Measurements from ENCODE around the gene HPF1.

The HPF1 gene

DNA sequence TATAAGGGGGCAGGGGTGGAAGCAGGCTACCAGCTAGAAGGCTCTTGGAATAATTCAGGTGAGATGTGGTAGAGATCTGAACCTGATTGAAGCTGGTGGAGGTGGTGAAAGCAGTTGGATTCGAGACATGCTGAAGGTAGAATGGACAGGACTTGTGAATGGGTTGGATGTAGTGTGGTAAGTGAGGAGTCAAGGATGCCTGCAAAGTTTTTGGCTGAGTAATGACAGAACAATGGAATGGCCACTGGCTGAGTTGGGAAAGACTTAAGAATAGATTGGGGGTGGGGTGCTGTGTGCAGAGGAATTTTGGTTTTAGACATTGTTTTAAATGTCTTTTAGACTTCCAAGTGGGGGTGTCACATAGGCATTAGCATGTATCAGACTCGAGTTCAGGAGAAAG, 33.5 kb downstream of the HPF1 start:
- H3K9ac ChIP-seq (ENCODE audit: low read length): no peak overlapping the region
- H3K4me3 ChIP-seq (ENCODE audit: low read length): no peak overlapping the region
- H3K4me1 ChIP-seq (ENCODE audit: control insufficient read depth, insufficient read depth, low read length): no peaks in the 10 kb centered on the region
- H3K27me3 ChIP-seq (ENCODE audit: control insufficient read depth, insufficient read depth, low read length): no peaks in the 10 kb centered on the region
- H3K36me3 ChIP-seq (ENCODE audit: control insufficient read depth, insufficient read depth, low read length): peaks cover 2% of the 10 kb centered on the region
- H3K27ac ChIP-seq (ENCODE audit: low read depth, low read length): no peak overlapping the region

DNA sequence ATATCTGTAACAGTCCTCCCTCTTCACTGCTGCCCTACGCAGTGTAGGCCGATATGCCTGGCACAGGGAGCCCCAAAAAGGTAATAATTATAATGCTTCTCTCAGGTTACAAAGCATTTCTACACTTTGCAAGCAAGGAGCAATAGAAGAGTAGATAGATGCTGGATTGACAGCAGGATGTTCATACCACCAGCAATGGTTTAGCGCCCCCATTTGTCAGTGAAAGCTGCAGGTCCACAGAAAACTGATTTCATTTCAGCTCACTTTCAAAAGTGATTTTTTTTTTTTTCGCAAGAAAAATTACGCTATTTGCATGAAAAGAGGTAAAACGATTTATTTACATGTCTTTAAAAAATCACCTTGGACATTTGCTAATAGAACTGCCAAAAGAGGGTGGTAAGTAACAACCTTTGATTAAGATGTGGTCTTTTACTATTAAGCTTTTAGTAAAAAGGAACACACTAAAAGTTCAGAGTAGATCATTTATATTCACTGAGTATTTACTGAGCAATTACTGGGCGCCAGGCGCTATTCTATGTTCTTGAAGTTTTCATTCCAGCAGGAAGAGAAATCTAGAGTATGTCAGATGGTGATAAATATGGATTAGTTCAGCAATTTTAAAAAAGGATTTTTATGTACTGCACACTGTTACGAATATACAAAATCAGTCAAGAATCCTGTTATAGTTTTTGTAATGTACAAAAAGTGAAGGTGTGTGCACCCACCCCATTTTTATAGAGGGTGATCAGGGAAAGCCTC, 34.4 kb downstream of the HPF1 start:
- H3K9ac ChIP-seq (ENCODE audit: low read length): no peak overlapping the region
- H3K4me1 ChIP-seq (ENCODE audit: control insufficient read depth, insufficient read depth, low read length): no peaks in the 10 kb centered on the region
- no peak overlapping the region for H3K4me3 ChIP-seq (ENCODE audit: low read length)
- H3K27me3 ChIP-seq (ENCODE audit: control insufficient read depth, insufficient read depth, low read length): no peaks in the 10 kb centered on the region
- no peak overlapping the region for H3K27ac ChIP-seq (ENCODE audit: low read depth, low read length)
- H3K36me3 ChIP-seq (ENCODE audit: control insufficient read depth, insufficient read depth, low read length): peaks cover 2% of the 10 kb centered on the region

DNA sequence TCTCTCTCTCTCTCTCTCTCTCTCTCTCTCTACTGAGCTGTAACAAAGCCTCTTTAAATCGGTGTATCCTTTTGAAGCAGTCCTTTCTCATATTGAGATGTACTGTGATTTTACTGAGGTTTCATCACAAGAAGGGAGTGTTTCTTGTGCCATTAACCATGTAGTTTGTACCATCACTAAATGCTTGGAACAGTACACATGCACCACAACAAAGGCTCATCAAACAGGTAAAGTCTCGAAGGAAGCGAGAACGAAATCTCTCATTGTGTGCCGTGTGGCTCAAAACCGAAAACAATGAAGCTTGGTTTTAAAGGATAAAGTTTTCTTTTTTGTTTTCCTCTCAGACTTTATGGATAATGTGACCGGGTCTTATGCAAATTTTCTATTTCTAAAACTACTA, 37.2 kb downstream of the HPF1 start:
- no peak overlapping the region for H3K27ac ChIP-seq (ENCODE audit: low read depth, low read length)
- no peaks in the 10 kb centered on the region for H3K27me3 ChIP-seq (ENCODE audit: control insufficient read depth, insufficient read depth, low read length)
- no peaks in the 10 kb centered on the region for H3K4me1 ChIP-seq (ENCODE audit: control insufficient read depth, insufficient read depth, low read length)
- no peak overlapping the region for H3K9ac ChIP-seq (ENCODE audit: low read length)
- no peak overlapping the region for H3K4me3 ChIP-seq (ENCODE audit: low read length)
- H3K36me3 ChIP-seq (ENCODE audit: control insufficient read depth, insufficient read depth, low read length): peaks cover 2% of the 10 kb centered on the region

DNA sequence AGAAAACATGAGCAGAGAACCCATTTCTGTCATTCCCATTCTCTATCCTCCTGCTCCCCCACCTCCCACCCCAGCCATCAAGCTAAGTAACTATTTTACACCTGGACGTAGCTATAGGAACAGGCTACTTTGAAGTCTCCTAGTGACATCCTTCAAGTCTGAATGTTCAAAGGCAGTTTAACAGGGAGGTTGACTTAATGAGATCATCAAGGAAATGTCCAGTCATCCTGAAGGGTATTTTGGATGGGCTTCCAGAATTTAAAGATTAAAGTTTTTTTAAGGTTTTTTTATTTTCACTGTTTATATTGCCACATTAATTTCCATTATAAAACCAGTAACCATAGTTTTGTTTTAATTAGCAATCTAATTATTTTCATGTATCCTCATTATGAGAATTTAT, 41.1 kb downstream of the HPF1 start:
- no peak overlapping the region for H3K4me3 ChIP-seq (ENCODE audit: low read length)
- H3K9ac ChIP-seq (ENCODE audit: low read length): no peak overlapping the region
- no peak overlapping the region for H3K27ac ChIP-seq (ENCODE audit: low read depth, low read length)
- H3K36me3 ChIP-seq (ENCODE audit: control insufficient read depth, insufficient read depth, low read length): peaks cover 5% of the 10 kb centered on the region
- no peaks in the 10 kb centered on the region for H3K27me3 ChIP-seq (ENCODE audit: control insufficient read depth, insufficient read depth, low read length)
- no peaks in the 10 kb centered on the region for H3K4me1 ChIP-seq (ENCODE audit: control insufficient read depth, insufficient read depth, low read length)

DNA sequence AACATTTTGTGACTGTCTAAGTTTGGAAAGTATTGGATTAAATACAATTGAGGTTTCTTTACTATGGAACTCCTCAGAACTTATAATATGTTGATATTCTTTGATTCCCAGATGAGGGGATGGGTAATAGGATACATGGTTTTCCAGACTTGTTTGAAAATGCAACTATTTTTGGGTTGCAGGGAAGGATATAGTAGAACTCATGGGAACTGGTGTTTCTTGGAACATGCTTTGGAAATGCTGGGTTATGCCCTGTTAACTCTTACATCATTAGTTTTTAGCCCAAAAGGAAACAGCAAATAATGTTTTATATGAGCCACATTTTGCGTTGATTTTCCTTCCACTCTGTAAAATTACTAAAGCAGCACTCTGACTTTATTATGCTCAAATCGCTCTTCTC, 41.9 kb downstream of the HPF1 start:
- Histone ChIP-seq H3K9ac (ENCODE audit: low read length) (no peak overlapping the region), H3K36me3 (ENCODE audit: control insufficient read depth, insufficient read depth, low read length) (peaks cover 5% of the 10 kb centered on the region), H3K4me1 (ENCODE audit: control insufficient read depth, insufficient read depth, low read length) (no peaks in the 10 kb centered on the region), H3K4me3 (ENCODE audit: low read length) (no peak overlapping the region), H3K27ac (ENCODE audit: low read depth, low read length) (no peak overlapping the region), H3K27me3 (ENCODE audit: control insufficient read depth, insufficient read depth, low read length) (no peaks in the 10 kb centered on the region)

DNA sequence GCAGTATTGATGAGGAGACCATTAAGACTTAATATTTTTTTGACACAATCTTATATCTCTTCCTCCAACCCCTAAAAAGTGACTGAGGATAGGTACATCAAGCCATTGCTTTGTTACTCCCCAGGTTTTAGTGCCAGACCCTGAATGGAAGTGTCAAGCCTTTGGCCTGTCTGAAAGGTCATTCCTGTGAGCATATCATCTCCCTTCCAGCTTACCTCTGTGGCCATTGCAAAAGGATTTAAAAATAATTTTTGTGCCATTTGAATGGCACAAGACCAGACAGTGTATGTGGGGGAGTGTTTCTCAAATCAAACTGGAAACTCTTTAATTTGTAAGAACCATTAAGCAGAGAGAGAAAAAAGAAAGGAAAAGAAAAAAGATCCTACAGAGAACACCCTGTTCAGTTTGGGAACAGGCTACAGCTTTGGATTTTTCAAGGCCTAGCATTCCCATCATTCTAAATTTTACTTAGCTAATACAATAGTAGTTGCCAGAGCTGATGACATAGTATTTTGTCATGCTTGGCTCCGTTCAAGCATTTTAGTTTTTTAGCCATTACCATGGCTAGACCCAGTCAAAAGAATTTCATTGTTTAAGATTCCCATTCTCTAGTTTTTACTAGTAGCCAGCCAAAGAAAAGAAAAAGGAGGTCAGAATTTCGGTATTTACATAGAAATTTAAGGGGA, 49.6 kb downstream of the HPF1 start:
- Histone ChIP-seq H3K9ac (ENCODE audit: low read length) (no peak overlapping the region), H3K4me1 (ENCODE audit: control insufficient read depth, insufficient read depth, low read length) (no peaks in the 10 kb centered on the region), H3K27me3 (ENCODE audit: control insufficient read depth, insufficient read depth, low read length) (no peaks in the 10 kb centered on the region), H3K27ac (ENCODE audit: low read depth, low read length) (no peak overlapping the region), H3K4me3 (ENCODE audit: low read length) (no peak overlapping the region), H3K36me3 (ENCODE audit: control insufficient read depth, insufficient read depth, low read length) (peaks cover 6% of the 10 kb centered on the region)

DNA sequence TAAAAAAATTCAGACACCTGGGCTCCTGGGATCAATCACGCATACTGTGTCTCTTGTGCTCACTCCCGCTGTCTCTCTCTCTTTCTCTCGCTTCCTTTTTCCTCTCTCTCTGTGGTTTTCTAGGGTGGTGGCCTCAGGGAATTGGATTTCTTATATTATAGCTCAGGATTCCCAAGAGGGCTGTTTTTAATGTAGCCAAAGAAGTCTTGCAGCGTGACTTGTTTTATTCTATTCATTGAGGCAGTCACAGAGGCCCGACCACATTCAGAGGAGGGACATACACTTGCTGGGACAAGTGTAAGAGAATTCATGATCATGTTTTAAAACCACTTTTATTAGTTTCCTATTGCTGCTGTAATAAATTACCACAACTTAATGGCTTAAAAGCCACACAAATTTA, 59.4 kb downstream of the HPF1 start:
- H3K9ac ChIP-seq (ENCODE audit: low read length): no peak overlapping the region
- H3K4me1 ChIP-seq (ENCODE audit: control insufficient read depth, insufficient read depth, low read length): no peaks in the 10 kb centered on the region
- H3K36me3 ChIP-seq (ENCODE audit: control insufficient read depth, insufficient read depth, low read length): peaks cover 3% of the 10 kb centered on the region
- H3K27me3 ChIP-seq (ENCODE audit: control insufficient read depth, insufficient read depth, low read length): no peaks in the 10 kb centered on the region
- H3K27ac ChIP-seq (ENCODE audit: low read depth, low read length): no peak overlapping the region
- H3K4me3 ChIP-seq (ENCODE audit: low read length): no peak overlapping the region

DNA sequence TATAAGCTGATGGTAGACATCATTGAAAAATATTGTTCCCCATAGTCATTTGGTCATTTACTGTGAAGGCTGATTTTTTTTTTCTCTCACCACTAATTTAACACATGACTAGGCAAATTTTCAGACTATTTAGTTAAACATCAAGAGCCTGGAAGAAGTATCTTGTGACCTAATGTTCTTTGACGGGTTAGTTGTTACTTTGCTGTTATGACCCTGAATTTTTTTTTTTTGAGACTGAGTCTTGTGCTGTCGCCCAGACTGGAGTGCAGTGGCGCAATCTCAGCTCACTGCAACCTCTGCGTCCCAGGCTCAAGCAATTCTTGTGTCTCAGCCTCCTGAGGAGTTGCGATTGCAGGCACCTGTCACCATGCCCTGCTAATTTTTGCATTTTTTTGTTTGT, 67.0 kb downstream of the HPF1 start:
- no peak overlapping the region for H3K4me3 ChIP-seq (ENCODE audit: low read length)
- H3K36me3 ChIP-seq (ENCODE audit: control insufficient read depth, insufficient read depth, low read length): peaks cover 6% of the 10 kb centered on the region
- H3K9ac ChIP-seq (ENCODE audit: low read length): no peak overlapping the region
- no peaks in the 10 kb centered on the region for H3K4me1 ChIP-seq (ENCODE audit: control insufficient read depth, insufficient read depth, low read length)
- no peaks in the 10 kb centered on the region for H3K27me3 ChIP-seq (ENCODE audit: control insufficient read depth, insufficient read depth, low read length)
- no peak overlapping the region for H3K27ac ChIP-seq (ENCODE audit: low read depth, low read length)

DNA sequence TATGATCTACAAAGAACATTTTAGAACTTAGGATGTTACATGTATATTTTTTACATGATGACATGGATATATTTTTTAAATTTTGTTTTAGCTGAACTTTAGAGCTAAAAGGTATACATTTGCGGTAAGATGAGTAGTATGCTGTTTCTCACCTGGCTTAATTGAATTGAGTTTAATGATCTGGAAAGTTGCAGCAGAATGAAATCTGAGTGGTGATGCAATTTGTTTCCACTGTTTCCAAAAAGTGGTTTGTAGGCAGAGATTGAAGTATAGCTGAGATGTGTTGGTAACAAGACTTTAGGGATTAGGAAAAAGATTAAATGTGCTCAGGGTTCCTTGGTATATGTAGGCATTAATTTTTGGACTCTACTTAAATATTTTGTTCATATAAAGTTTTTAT, 68.1 kb downstream of the HPF1 start:
- Histone ChIP-seq H3K9ac (ENCODE audit: low read length) (no peak overlapping the region), H3K4me3 (ENCODE audit: low read length) (no peak overlapping the region), H3K4me1 (ENCODE audit: control insufficient read depth, insufficient read depth, low read length) (no peaks in the 10 kb centered on the region), H3K27me3 (ENCODE audit: control insufficient read depth, insufficient read depth, low read length) (no peaks in the 10 kb centered on the region), H3K36me3 (ENCODE audit: control insufficient read depth, insufficient read depth, low read length) (peaks cover 6% of the 10 kb centered on the region), H3K27ac (ENCODE audit: low read depth, low read length) (no peak overlapping the region)

DNA sequence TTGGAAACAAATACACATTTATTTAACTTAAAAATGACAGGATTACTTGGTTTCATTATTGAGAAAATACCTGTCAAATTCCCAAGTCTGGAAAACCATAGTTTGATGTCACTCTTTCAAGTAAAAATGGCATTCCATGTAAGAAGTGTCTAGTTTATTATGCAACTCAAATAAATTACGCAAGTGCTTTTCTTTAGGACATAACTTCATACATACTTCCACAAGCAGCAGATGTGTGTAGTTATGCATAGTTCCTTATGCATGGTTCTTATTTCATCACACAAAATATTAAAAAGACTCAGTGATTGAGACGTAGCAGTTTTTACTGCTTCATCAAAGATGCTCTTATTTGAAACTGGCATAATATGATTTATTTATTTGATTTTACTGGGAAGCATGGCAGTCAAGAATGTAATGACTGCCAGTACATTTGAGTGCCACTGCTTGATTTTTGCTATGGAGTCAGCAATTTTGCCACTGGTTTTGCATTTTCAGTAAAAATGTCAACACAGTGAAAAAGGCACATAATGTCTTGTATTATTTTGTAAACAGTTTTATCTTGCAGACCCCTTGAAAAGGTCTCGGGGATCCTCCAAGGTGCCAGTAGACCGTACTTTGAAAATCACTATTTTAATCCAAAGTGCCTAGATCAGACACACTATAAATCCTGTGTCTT, 75.2 kb downstream of the HPF1 start:
- Histone ChIP-seq H3K27ac (ENCODE audit: low read depth, low read length) (no peak overlapping the region), H3K4me3 (ENCODE audit: low read length) (no peak overlapping the region), H3K4me1 (ENCODE audit: control insufficient read depth, insufficient read depth, low read length) (no peaks in the 10 kb centered on the region), H3K27me3 (ENCODE audit: control insufficient read depth, insufficient read depth, low read length) (no peaks in the 10 kb centered on the region), H3K9ac (ENCODE audit: low read length) (no peak overlapping the region), H3K36me3 (ENCODE audit: control insufficient read depth, insufficient read depth, low read length) (peaks cover 2% of the 10 kb centered on the region)

Data from rectal smooth muscle tissue (tissue), 1 donor.